GM18868 (cell line): ENCODE measurements around the gene PAQR7.
"Not testable (repeated sequence)": the region's sequence is repeated elsewhere in the genome, so short reads cannot be mapped to it uniquely, and the experiment has no call there.

ENCODE experiments used
- ATAC-seq: cut with Tn5 transposase; IDR thresholded peaks from one replicate; pipeline ENCODE4 v1.9.1; 2021; ENCODE audit warnings: mild to moderate bottlenecking, moderate library complexity; ENCODE audit not compliant: unreplicated experiment

The PAQR7 gene

GRCh38 chr1:25854554-25854953 is 21.0 kb downstream of the PAQR7 start:
- ATAC-seq: no peak

DNA sequence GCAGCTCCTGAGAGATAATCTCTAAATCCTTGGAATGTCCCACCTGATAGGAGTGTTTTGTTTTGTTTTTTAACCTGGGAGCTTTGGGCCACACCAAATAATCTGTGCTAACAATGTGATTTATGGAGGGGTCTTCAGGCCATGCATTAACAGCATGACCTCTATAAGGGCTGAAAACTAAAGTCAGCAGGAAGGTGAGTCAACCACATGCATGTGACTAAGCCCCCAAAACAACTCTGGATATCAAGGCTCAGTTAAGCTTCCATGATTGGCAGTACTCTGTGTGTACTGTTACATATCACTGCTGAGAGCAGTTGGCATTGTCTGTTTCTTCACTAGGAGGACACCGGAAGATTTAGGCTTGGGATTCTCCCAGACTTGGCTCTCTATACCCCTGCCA is 27.0 kb downstream of the PAQR7 start:
- ATAC-seq: no peak

DNA sequence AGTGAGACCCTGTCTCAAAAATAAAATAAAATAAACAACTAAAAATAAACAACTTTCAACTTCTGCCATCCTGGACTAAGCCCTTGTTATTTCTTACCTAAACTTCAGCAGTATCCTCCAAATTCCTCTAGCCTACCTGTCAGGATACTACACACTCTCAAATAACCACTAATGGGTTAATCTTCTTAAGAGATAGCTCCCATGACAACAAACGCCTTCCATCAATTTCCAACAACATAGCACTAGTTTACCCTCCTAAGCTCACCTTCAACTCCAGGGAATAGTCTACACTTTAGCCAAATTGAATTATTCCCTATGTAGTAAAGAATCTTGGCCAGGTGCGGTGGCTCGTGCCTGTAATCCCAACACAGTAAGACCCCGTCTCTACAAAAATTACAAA is 27.6 kb downstream of the PAQR7 start:
- no peak for ATAC-seq

GRCh38 chr1:25845664-25846063 is 29.8 kb downstream of the PAQR7 start:
- ATAC-seq: no peak

GRCh38 chr1:25844536-25845337 is 30.8 kb downstream of the PAQR7 start:
- no peak for ATAC-seq

GRCh38 chr1:25843483-25843882 is 32.0 kb downstream of the PAQR7 start:
- ATAC-seq: no peak

- not testable (repeated sequence) for ATAC-seq
These were observed 35.7 kb downstream of the PAQR7 start for GRCh38 chr1:25839808-25840207.

DNA sequence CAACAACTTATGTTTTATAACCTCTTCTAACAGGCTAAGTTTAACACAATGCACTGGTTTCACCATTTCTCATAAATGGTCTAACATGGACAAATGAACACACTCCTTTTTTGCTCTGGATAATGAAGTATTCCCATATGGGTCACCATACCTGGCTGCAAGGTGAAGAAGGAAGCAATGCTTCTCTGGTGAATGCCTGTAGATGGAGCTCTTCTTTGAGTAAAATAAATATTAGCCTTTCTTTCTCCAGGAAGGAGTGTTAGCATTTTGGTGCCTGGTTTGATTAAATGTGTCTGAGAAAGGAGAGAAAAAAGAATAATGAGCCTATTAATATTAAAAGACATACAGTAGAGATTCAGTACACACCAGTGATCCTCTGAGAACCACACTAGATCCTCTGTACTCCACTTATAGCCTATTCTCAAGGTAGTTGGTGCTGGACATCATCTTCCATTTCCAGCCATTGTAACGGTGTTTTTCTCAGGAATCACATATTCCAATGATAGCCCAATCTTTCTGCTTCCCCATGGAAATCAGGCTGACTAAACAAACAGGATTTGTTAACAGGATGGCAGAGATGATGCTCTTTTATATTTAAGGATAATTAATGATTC is 38.1 kb downstream of the PAQR7 start:
- no peak for ATAC-seq

DNA sequence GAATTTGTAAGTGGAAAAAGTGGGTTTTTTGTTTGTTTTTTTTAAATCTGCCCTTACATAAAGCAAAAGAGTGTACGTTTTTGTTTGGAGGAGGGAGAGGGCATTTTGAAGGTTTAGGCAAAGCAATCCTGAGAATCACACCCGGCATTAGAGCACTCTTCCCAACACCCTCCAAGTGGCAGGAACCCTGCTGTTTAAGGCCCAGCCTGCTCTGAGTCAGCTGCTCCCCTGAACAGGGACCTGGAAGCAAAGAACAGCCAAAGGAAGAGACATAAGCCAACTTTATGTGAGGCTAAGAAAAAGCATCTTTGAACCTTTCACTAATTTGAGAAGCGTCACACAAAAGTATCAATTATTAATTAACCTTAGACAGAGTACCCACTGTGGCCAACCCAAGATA is 38.8 kb downstream of the PAQR7 start:
- no peak for ATAC-seq

DNA sequence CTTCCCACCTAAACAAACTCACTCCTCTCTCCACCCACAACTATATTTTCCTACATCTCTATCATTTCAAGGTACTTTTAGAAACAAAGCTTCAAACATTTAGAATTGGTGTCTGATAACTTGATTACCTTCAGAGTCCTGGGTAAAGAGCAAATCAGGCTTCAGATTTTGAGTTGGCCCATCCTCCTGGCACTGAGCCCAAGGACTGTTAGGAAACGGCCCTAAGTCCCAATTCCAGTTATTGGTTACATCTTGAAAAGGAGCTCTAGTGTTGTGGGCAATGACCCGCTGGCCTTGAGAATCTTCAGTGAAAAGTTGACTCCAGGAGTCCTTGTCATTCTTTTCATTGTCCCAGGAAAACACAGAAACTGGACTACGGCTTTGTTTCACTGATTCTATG is 40.6 kb downstream of the PAQR7 start:
- ATAC-seq: no peak

DNA sequence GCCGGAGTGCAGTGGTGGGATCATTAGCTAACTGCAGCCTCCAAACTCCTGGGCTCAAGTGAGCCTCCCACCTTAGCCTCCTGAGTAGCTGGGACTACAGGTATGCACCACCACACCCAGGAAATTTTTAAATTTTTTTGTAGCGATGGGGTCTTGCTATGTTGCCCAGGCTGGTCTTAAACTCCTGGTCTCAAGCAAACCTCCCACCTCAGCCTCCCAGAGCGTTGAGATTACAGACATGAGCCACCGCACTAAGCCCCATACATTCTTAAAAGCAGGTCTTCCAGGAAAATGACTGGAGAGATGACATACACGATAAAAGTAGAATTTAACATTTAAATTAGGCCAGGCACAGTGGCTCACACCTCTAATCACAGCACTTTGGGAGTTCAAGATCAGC is 42.4 kb downstream of the PAQR7 start:
- ATAC-seq: no peak

DNA sequence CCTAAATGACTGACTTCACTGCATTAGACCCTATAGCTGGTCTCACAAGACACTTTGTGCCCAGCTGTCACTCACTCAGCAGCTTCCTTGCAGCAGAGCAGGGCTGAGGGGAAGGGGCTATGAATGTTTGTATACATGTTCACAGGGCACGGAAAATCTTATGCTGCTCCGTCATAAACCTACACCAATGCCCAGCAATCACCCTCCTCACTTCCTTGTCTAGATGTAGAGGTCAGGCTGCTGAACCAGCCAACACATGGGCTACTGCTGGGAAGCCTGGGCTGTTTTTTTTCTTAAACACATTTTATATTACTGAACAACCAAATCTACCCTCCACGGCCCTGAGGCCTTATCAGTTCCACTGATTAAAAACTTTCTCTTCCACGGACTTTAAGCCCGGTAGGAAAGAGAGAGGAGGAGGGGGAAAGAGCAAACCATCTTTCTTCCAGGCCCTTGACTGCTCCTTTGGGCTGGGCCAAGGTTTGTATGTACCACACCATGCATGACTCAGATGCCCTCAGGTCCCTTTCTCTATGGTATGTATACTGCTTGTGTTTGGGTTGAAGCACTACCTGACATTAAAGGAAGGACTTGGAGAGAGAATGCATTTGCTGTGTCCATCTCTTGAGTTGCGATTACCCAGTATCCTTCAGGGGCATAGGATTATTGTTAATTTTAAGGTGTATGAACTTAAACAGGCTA is 43.0 kb downstream of the PAQR7 start:
- ATAC-seq: no peak

- ATAC-seq: no peak
These were observed 43.8 kb downstream of the PAQR7 start for GRCh38 chr1:25831569-25832196.

- no peak for ATAC-seq
These were observed 46.5 kb downstream of the PAQR7 start for GRCh38 chr1:25829046-25829445.

DNA sequence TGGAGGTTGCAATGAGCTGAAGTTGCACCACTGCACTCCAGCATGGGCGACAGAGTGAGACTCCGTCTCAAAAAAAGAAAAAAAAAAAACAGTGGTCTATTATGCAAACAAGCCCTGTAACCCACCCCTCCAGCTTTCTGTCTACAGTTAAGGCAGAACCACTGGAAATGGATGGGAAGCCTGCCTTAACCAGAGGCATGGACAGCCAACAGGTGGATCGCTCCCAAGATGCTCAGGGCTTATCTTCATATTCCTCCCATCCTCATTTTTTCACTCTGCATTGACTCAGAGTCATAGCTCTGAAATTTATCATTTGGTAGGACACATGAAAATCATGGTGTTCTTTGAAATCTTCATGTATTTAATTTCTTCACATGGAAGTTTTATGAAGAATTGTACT is 47.0 kb downstream of the PAQR7 start:
- no peak for ATAC-seq

GRCh38 chr1:25826571-25826970 is 48.9 kb downstream of the PAQR7 start:
- no peak for ATAC-seq

DNA sequence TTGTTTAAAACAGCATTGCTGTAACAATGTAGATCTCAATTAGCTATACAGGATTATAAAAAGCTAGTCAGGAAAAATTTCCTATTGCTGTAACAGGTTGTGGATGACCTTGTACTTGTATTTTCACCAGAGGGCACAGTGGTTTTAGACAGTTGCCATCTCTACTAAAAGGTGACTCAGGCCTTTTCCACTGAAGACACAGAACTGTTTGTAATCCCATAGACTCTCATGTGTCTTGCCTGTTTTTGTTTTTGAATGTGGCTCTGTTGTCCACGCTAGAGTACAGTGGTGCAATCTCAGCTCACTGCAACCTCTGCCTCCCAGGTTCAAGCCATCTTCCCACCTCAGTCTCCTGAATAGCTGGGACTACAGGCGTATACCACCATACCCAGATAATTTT is 49.9 kb downstream of the PAQR7 start:
- ATAC-seq: no peak

DNA sequence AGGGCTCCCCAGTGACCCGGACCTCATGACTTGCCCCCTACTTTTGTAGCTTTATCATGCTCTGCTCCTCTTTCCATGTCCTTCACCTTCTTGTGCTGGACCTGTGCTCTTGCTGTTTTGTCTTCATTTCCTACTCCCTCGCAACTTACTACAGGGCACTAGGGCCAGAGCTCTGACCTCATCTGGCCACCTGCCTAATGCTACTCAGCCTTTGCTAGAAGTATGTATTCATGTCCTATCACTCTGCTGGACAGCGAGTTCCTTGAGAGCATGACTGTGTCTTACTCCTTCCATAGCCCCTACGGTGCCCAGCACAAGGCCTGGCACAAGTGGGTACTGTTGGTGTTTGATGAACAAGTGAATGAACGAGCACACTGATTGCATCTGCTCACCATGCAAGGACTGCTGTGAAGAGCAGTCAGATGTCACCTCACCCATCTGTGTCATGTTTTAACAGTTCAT is 53.8 kb downstream of the PAQR7 start:
- no peak for ATAC-seq

GRCh38 chr1:25821112-25821476 is 54.4 kb downstream of the PAQR7 start:
- no peak for ATAC-seq

- ATAC-seq: peak; percentile 63
These were observed 55.0 kb downstream of the PAQR7 start for GRCh38 chr1:25820247-25821111.
